OCI-M2 (cell line): ENCODE data around the gene STAM.
"Not testable (repeated sequence)": the region's sequence is repeated elsewhere in the genome, so short reads cannot be mapped to it uniquely, and the experiment has no call there.

Experiments
- DNase-seq: peaks from one replicate; lab custom pipeline; 2025; ENCODE audit not compliant: unreplicated experiment; lab: John Stamatoyannopoulos, UW

Gene STAM

DNA sequence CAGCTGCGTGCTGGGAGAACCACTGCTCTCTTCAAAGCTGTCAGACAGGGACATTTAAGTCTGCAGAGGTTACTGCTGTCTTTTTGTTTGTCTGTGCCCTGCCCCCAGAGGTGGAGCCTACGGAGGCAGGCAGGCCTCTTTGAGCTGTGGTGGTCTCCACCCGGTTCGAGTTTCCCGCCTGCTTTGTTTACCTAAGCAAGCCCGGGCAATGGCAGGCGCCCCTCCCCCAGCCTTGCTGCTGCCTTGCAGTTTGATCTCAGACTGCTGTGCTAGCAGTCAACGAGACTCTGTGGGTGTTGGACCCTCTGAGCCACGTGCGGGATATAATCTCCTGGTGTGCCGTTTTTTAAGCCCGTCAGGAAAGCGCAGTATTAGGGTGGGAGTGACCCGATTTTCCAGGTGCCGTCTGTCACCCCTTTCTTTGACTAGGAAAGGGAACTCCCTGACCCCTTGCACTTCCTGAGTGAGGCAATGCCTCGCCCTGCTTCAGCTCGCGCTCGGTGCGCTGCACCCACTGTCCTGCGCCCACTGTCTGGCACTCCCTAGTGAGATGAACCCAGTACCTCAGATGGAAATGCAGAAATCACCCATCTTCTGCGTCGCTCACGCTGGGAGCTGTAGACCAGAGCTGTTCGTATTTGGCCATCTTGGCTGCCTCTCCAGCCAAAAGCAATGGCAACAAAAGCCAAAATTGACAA, 78.5 kb downstream of the STAM start:
- DNase-seq: not testable (repeated sequence)

DNA sequence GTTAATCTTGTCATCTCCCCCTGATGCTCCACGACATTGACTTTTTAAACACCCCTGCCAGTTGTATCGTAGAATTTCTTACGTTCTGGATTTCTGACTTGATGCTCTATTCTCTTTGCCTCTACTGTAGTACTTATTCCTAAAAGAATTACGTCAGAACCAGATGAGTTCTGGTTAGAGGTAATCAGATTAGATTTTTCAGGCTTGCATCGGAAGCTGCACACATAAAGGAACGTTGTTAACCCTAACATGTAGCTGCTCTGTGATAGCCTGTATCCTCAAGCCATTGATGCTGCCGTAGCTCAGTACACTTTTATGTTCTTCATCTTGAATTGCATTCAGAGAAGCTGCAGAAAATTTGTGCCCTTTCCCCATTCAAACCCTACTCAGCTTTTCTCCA, 81.8 kb downstream of the STAM start:
- no peak for DNase-seq

DNA sequence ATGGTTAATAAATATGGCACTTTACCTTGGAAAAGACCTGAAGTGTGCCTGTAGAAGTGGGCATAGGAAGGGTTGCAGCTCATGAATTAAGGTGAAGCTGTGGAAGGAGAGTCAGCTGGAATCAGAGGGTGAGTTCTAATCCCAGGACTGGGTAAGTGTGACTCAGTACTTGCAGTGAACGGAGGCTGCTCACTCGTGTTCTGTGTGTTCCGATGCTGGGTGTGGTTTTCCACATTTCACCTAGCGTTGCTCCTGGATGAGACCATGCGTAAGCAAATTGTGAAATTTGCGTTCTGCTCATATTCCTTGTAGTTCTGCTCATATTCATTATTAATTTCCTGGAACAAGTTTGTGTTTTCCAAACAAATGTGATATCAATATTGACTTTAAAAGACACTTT, 85.7 kb downstream of the STAM start:
- no peak for DNase-seq

DNA sequence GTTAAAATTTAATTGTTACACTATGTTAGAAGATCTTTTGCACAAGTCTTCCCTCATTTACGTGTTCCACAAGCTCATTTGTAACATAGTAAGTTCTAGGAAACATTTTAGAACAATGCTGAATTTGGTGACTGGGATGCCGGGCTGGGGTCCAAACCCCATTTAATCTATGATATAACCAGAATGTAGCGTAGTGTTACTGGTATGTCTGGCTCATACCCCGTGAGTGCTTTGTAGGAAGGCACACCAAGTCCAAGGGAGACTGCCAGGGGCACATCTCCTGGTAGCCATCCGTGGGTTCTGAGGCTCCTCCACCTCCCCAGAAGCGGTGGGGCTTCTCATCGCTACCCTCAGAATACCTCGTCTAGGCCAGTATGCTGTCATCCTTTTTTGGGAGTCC, 86.7 kb downstream of the STAM start:
- no peak for DNase-seq

DNA sequence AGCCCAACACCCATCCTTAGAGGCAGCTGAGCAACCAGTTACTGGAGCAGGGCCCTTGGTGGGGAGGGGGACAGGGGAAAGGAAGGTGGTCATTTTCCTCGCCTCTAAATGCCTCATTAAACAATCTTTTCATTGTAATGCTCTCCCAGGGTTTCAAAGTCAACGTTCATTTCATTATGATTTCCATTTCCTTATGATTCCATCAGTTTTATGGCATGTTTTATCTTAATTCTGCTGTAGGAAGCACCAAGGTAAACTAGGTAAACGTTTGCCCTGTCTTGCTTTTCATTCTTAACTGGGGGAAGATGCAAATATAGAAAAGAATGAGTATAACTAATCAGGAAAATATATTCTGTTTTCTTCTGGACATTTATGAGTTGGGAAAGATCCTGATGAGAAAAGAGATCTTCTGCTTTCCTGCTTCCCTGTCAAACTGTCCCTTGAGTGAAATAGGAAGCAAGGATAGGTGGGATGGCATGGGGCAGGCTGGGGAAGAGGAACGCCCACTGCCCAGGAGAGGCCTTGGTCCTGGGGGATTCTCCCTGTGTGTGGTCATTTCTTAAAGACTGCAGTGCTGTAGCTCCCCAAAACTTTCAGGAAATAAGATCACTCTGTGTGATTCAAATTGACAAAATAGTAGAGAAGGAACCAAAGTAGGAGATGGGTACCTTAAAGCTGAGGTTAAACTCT, 87.5 kb downstream of the STAM start:
- DNase-seq: no peak

DNA sequence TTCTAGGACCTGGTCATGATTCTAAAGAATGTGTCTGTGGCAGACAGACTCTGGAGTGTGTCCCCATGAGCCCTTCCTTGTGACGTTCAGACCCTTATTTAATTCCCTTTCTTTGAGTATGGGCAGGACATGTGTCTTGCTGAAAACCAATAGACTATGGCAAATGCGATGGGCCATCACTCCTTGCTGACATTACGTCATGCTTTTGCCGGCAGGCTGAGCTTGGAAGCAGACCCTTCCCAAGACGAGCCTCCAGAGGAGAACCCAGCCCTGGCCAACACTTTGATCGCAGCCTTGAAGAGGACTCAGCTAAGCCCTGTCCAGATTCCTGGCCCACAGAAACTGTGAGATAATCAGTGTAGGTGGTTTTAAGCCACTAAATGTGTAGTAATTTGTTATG, 89.7 kb downstream of the STAM start:
- DNase-seq: no peak

DNA sequence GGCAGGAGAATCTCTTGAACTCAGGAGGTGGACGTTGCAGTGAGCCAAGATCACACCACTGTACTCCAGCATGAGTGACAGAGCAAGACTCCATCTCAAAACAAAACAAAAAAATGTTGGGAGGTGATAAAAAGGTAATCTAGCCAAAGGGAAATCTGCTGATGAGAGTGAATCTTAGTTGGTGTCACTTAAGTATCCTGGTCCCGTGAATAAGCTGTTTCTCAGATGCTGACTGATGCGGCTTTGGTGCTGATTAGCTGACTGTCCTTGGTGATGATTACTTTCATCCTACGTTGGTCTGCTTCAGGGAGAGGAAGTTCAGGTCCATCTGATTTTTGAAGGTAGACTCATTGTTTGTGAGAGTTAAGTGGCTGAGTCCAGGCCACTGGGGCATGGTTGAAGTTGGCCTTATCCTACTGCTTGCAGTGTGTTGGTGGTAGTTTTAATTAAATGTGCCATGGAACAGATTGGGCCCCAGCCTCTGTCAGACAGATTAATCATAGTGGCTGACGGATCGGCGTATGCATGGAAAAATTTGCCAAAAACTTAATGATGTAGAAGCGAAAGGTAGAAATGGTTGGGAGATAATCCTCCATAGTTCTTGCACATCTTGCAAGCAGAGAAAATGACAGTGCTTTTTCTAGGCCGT, 90.6 kb downstream of the STAM start:
- DNase-seq: no peak

DNA sequence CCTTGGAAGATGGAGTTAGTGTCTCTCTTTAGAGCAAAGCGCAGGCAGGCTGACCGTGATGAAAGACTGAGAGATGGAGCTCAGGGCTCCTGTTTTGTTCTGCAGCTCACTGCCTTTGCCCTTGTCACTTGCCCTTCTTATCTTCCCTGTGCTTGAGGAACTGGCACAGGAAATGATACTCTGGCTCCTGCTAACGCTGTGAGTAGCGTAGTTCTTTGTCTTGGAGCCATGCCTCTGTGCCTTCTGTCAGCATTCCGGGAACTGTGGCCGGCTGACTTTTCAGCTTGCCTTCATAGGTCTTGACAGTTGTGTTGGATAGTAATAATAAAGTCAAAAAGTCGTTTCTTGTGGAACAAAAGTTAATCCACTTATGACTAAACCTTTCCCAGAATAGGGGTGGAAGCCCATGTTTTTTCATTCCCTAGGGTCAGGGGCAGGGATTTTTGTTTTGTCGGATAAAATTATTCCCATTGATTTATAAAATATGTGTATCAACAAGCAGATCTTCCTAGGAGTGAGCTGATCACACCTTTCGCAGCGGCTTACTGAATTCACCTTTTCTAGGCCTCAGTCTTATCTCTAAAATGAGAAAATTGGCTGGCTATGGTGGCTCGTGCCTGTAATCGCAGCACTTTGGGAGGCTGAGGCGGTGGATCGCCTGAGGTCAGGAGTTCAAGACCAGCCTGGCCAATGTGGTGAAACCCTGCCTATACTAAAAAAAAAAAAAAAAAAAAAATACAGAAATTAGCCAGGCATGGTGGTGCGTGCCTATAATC, 91.4 kb downstream of the STAM start:
- DNase-seq: no peak

DNA sequence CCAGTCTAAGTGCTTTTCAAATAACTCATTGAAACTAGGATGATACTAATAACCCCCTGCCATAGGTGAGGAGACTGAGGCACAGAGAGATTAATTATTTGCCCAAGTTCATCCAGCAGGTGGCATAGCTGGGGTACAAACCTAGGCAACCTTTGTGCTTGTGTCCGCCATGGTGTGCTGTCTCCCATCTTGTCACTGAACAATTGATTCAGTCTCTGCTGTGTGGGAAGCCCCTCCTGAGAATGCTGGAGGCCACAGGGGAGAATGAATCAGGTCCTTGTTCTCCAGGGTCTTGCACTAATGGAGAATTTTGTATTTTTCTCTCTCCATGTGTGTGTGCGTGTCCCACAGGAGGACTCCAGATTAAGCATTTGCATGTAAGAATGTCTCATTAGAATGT, 92.3 kb downstream of the STAM start:
- DNase-seq: no peak

DNA sequence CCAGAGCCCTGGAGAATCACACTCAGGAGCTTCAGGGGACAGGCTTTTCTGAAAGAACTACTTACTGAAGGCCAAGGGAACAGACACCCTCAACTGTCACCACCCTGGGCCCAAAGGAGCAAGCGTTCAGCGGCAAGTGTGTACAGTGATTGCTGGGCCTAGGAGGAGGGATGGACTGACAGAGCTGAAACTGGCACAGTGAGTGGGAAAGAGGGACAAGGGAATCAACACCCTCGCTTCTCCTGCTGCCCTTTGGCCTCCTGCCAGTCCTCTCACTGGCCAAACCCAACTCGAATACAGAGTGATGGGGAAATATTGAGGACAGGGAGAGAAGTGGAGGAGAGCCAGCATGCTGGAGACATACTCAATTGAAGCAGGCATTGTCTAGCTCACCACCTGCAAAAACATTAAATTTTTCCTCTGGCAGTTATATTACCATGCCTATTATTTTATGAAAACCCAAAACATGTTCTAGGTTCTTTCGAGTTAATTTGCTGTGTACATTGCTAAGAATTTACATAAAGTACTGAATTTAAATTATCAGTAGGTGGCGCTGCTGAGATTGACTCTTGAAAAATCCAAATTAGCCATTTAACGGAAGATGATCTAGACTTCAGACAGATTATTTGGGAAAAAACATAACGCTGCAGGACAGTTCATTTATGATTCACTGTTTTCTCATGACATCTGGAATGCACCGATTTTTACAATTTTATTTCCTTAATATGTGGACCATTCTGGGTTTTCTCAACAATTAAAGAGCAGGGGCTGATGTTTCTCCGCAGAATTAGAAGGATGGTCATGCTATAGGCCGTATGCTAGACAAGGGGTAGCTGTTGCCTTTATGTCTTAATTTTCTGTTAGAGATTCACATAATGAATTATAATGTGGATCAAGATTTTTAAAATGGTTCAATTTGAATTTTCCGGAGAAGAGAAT, 93.3 kb downstream of the STAM start:
- DNase-seq: no peak

DNA sequence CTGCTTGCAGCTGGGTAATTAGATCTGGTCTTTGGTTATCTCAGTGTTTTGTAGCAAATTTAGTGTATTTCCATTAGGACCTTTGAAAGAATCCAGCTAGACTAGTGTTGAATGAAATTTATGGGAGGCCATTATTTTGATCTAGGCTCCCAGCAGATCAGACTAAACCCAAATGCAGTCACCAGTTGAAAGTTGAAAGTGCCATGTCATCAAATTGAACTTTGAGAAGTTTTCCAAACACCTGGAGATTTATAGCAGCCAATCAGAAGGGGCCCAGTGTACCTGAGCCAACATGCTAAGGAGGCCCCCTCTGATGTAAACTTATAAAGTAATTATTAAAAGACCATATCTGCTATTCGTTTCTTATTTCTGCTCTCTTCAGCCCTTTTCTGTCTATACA, 96.7 kb downstream of the STAM start:
- DNase-seq: no peak

DNA sequence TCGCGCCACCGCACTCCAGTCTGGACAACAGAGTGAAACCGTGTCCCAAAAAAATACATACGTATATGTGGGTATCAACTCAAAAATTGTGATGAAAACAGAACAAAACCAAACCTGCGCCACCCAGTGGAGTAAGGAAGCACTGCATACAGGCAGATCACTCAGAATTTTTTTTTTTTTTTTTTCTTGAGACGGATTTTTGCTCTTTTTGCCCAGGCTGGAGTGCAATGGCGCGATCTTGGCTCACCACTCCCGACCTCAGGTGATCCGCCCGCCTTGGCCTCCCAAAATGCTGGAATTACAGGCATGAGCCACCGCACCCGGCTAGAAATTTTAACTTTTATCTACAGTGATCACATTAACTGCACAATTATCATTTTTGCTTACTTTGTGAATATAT, 99.0 kb downstream of the STAM start:
- no peak for DNase-seq

DNA sequence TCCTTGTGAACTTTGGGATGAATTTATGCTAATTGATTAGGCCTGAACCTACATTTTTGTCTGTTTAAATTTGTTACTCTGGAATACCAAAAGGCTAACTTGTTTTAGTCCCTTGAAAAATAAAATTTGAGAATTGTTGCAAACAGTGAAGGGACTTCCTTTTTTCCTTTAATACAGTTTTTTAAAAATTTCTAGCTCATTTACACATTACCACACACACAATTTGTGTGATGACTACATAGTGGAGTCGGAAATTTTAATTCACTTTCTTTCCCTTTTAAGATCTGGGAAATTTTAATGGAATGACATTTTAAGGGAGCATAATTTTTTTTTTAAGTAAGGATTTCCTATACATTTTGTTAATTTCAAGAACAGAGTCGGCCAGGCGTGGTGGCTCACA, 99.5 kb downstream of the STAM start:
- no peak for DNase-seq

DNA sequence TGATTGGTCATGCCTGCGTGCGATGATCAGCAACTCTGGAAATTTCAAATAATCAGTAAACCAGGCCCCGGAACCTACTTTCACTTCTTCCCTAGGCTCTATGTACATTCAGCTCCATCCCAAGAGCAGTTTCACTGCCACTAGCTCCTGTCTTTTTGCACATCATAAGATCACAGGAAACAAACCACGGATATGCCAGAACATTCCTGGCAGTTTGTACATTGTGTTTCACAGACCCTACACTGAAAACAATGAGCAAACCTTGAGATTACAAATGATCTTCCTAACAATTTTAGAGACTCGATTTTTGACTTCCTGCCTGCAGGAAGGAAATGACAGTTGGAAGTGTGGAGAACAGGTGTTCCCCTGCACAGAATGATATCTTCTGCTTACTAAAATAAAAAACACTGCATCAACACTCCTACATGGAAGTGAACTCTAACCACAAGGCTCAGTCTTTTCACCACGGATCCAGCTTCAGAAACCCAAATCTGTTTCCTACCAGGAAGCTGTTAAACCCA, 100.5 kb downstream of the STAM start:
- no peak for DNase-seq

DNA sequence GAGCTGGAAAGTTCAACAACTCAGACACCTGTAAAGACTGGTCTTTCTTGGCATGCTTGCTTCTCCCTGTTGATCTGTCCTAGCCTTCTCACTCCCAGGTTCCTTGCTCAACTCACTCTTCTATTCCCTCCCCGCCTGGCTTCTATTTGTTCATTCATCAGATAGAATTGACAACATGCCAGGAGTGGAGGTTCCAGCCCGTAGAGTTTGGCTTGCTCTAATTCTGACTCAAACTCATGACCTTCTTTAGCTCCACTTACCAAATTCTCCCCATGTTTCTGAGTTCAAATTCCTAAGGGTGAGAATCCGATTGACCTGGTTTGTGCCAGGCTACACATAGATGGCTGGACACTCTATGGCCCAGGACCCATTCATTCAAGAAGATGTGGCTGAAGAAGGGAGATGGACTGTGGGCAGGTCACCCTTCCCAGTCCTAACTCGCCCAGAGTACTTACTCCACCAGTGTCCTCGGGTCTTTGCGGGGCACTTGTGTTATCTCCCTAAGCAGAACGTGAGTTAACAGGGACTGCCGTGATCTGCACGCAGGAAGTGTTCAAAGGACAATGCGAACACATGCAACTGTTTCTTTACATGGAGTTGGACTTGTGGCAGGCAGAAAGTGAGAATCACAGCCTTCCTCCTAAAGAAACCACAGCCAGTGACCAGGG, 104.1 kb downstream of the STAM start:
- no peak for DNase-seq

DNA sequence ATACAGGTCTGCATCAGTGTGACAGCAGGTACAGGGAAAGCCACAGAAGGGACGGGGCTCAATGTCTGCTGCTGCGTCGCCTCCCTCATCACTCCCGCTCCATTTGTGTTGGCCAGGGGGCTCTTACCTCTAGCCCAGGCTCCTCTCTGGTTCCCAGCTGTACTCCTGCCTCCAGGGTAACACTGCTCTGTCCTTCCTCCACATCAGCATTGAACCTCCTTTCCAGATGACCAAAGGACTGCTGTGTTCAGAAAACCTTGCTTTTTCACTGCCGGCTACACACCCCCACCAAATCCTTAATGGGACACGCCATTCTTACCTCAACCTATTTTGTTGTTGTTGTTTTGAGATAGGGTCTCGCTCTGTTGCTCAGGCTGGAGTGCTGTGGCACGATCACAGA, 105.9 kb downstream of the STAM start:
- no peak for DNase-seq

DNA sequence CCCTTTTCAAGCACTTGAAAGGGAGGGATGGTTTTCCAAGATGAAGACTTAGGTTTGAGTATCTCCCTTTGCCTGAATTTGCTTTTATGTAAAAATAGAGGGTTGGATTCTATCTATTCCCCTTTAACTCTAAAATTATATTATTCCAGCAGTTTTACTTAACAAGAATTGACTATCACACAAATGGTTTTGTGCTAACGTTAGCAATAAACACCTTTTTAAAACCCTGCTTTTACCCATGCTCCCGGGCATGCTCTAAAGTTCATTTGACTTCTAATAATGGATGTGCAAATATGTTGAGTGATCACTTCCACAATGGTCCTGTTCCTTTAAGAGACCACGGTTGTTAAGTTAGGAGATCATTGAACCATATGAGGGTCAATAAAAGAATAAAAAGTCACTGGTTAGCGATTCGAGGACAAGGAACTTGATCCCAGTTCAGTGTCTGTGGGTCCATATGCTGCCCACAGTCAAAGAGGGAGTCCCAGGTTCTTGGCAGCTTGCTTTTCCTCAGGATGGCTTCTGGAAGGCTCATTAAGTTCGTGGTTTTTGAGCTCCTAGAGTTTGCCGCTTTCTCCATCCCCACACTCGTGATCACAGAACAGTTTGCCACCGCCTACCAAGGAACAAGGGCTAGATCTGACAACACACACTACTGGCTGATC, 108.0 kb downstream of the STAM start, which contains the start of gene TMEM236:
Gene TMEM236, plus strand, starts transcription at position 421 of the 665 bp plus-strand sequence. Its CDS starts 95 bp downstream, at position 516.
- no peak for DNase-seq

DNA sequence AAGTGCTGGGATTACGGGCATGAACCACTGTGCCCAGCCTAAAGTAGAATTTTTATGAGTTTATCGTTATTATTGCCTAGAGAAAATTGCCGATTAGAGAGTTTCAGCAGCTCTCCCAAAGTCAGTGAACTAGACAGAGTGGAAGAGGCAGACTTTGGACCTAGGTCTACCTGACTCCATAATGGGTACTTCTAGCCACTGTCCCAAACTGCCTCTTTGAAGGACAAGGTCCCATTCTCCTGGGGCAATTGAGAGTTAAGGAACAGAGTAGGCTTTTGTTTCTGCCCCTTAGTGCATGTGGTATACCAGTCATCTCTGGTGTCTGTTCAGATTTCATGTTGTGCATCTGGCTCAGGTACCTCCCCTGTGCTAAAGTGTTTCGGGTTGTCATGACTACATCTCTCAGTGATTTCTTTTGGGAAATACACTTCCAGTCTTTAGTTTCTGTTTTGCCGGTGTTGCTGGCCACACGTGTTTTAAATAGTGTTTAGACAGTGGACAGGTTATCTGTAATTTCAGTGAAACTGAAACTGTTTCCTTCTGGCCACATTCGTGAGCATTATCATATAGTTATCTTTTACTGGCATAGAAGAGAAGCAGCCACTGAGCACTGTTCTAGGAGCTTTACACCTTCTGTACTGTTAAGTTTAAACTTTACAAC, 112.7 kb downstream of the STAM start:
- DNase-seq: no peak

DNA sequence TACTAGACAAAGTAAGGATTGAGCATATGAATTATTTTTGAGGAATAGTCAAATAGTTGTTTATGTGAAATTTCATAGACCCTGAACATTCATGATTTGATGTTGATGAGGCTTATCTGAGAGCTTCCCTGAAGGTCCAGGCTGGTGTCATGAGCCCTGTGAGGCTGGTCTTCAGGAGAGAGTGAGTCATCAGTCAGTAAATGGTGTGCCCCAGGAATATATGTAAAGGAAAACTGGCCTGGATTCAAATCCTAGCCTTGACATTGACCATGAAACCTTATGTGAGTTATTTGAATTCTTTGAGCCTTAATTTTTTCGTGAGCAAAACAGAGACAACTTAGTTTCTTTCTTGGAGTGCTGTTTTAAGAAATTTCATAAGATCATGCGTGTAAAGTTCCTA, 114.2 kb downstream of the STAM start:
- no peak for DNase-seq
